Measurements from ENCODE around the gene KCNH5.

GRCh38 chr14:62894736-62895135 lies 150.5 kb downstream of the KCNH5 start:
- TF ChIP-seq POLR2A (IDR thresholded peaks at IDR 0.05) (no peak), POLR2AphosphoS5 (IDR thresholded peaks at IDR 0.05) (no peak)
- TF ChIP-seq, protein P1, sequence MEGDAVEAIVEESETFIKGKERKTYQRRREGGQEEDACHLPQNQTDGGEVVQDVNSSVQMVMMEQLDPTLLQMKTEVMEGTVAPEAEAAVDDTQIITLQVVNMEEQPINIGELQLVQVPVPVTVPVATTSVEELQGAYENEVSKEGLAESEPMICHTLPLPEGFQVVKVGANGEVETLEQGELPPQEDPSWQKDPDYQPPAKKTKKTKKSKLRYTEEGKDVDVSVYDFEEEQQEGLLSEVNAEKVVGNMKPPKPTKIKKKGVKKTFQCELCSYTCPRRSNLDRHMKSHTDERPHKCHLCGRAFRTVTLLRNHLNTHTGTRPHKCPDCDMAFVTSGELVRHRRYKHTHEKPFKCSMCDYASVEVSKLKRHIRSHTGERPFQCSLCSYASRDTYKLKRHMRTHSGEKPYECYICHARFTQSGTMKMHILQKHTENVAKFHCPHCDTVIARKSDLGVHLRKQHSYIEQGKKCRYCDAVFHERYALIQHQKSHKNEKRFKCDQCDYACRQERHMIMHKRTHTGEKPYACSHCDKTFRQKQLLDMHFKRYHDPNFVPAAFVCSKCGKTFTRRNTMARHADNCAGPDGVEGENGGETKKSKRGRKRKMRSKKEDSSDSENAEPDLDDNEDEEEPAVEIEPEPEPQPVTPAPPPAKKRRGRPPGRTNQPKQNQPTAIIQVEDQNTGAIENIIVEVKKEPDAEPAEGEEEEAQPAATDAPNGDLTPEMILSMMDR (IDR thresholded peaks at IDR 0.05) = no peak

All from upper lobe of left lung (tissue), 4 donors.